Measurements from ENCODE around the gene EML6. TPM values are rescaled to one million over a fixed set of nuclear protein-coding genes. Genes with fewer than 3 reads are reported as not detected.
A peak's percentile ranks its signal among the peaks of the same experiment; 100 is the strongest.

Gene EML6
- total RNA-seq, 1 experiment from 2014 or later, result 0.95 TPM

DNA sequence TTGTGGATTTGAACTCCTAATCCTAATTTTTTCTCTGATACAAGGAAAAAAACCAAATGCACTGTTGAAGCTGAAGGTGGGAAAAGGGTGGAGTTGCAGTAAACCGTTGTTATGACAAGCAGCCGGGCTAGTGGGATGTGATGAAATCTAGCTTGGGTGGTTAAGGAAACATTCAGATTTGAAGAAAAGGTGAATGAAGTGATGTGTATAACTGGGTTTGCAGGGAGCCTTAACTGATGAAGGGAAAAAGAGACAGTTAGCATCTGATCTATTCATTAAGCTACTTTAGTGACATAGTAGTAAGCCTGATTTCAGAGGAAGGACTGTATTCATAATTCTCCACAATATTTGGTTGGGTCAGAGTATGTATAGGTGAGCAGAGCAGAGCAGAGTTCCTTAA, 3.5 kb downstream of the EML6 start:
- in situ Hi-C loops (cut with HindIII; ENCODE audit: low pct_unique_long_range_greater_than_20kb, low sequenced_read_pairs), result no loop called here
- no peak for DNase-seq (ENCODE audit: low read depth, low spot score)

DNA sequence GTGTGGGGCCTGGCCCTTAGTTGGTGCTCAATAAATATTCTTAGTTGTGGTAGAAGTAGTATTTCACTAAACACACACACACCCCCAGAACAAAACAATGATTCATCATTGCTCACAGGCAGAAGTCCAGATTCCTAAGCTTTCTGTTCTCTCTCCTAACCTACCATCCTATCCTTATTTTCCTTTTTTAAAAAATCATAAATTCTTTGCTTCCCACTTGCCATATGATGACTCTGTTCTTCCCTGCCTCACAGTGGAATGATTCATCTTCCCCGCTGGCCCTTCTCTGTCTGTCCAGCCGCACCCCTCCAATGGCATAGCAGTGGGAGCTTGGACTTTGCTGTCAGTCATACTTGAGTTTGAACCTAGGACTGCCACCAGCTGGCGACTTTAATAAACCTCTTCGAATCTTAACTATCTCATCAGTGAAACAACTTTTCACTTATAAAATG, 5.2 kb downstream of the EML6 start:
- in situ Hi-C loops (cut with HindIII; ENCODE audit: low pct_unique_long_range_greater_than_20kb, low sequenced_read_pairs), result no loop called here
- DNase-seq (ENCODE audit: low read depth, low spot score), result peak; percentile 11

DNA sequence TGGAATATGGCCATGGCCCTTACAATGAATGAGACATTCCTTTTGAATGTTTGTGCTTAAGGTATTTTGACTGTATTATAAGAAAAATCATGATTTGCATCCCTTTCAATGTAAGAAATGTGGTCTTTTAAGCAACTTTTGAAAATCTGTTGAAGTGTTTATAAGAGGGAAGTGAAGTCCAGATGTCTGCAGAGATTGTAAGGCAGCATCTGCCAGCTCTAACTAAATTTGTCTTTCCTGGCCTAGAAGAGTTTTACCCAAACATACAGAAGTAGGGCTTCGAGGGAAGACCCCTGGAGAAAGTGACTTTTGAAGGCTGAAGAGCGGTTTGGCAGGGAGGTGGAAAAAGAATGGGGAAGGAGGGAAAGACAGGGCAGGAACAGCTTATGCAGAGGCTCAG, 12.2 kb downstream of the EML6 start:
- in situ Hi-C loops (cut with HindIII; ENCODE audit: low pct_unique_long_range_greater_than_20kb, low sequenced_read_pairs), result no loop called here
- DNase-seq (ENCODE audit: low read depth, low spot score), result no peak

DNA sequence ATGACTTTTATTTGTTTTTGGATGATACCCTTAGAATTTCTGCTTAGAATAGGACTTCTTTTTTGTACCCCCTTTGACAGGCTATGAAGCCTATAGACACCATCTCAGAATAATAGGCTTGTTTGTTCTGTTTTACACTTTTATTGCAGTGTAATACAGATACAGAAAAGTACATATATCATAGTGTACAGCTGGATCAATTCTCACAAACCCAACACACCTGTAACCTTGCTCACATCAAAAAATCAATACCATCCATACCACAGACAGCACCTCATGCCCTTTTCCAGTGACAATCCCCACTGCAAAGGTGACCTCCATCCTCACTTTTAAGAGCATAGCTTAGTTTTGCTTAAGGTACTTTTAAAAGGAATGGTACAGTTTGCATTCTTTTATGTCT, 14.8 kb downstream of the EML6 start:
- DNase-seq (ENCODE audit: low read depth, low spot score), result no peak
- in situ Hi-C loops (cut with HindIII; ENCODE audit: low pct_unique_long_range_greater_than_20kb, low sequenced_read_pairs), result no loop called here

DNA sequence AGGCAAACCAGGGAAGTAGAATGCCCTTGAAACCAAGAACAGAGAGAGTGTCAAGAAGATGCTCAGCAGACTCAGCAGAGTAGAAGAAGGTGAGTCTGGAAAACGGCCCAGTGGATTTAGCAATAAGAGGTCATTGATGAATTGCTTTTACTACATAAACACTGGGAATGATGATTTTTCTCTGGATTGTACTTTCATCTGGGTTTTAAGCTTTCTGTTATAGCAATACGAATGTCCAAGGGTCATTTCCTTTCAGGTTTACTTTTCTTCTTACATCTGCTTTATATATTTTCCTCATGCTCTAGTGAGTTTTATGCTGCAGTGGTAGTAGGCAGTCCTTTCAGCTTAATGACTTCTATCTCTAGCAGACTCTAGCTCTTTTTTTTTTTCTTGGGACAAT, 16.9 kb downstream of the EML6 start:
- no peak for DNase-seq (ENCODE audit: low read depth, low spot score)
- in situ Hi-C loops (cut with HindIII; ENCODE audit: low pct_unique_long_range_greater_than_20kb, low sequenced_read_pairs), result no loop called here

DNA sequence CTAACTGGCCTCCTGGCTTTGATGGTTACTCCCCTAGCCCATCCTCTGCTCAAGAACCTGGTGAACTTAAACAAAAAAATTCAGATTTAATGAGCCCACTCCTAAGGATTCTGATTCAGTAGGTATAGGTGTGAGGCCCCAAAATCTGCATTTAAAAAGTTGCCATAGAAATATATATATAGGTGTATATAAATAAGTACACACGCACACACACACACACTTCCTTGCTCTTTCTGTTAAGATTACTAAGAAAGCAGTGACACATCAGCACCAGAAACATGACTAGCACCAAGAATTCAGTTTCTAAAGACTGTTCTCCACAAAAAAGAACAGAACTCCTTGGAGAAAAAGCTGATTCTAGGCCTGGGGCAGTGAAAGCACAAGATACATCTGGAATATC, 17.8 kb downstream of the EML6 start:
- in situ Hi-C loops (cut with HindIII; ENCODE audit: low pct_unique_long_range_greater_than_20kb, low sequenced_read_pairs), result no loop called here
- no peak for DNase-seq (ENCODE audit: low read depth, low spot score)

DNA sequence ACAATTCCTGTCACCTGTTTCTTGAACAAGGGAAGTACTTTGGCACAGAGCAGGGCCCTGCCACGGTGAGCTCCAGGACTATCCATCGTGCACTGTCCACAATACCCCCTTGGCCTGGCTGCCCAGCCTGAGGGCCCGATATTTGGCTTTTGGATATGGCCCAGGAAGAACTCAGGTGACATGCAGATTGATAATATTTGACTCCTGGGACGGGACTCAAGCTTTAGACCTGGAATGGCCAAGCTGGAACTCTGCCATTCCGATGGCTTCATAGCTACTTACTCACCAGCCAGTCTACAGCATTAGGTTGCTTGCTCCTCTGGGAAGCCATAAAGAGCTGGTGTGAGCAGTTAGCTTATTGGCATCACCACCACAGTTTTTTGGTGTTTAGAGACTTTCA, 26.6 kb downstream of the EML6 start:
- DNase-seq (ENCODE audit: low read depth, low spot score), result no peak
- in situ Hi-C loops (cut with HindIII; ENCODE audit: low pct_unique_long_range_greater_than_20kb, low sequenced_read_pairs), result no loop called here

DNA sequence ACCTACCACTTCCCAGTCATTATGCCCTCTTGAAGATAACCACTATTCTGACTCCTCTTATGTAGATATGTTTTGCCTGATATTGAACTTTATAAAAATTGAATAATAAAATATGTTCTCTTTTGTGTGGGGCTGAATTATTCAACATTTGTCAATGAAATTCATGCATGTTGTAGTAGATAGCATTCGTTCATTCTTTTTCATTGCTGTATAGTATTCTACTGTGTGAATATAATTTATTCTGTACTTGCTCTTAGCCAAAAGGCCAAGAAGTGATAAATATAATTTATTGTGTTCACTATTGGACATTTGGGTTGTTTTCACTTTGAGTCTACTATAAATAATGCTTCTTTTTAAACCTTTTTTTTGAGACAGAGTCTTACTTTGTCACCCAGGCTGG, 29.0 kb downstream of the EML6 start:
- DNase-seq (ENCODE audit: low read depth, low spot score), result no peak
- in situ Hi-C loops (cut with HindIII; ENCODE audit: low pct_unique_long_range_greater_than_20kb, low sequenced_read_pairs), result no loop called here

DNA sequence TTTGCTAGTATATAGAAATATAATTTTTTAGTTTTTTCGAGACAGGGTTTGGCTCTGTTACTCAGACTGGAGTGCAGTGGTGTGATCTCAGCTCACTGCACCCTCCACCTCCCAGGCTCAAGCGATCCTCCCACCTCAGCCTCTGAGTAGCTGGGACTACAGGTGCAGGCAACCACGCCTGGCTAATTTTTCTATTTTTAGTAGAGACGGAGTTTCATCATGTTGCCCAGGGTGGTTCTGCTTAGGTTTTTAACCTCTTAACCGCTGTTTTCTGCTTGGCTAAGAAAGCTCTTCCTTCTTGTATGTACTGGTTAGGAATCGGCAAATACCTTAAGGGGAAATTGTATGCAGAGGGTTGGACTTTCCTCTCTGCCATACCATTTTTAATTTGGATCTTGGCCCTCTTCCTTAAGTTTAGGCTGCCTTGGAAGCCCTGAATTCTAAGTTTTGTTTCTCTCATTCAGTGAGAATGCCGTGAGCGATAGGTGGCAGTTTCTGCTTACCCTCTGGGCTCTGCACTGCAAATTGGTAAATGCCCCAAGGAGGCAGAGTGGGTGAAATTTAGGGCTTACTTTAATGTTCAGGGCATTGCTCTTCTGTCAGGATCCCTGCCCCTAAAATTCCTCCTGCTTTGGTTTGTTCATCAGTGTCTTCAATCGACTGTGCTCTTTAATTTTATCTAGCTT, 32.3 kb downstream of the EML6 start:
- no peak for DNase-seq (ENCODE audit: low read depth, low spot score)
- in situ Hi-C loops (cut with HindIII; ENCODE audit: low pct_unique_long_range_greater_than_20kb, low sequenced_read_pairs), result no loop called here

DNA sequence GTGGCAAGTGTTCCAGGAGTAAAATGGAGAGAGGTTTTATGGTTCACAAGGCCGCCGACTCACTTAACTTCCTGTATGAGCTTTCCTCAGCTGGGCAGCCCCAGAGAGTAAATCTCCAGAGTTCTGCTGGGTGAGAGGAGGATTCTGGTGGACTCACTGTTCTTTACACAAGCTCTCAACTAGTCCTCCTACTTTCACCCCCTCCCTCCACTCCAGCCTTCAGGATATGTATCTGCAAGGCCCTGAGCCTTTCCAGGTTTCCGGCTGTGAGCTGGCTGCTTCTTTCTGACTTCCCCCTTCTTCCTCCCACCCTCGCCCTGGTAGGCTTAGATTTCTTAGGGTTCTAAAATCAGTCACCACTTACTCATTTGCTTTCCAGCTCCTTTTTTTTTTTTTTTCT, 34.0 kb downstream of the EML6 start:
- in situ Hi-C loops (cut with HindIII; ENCODE audit: low pct_unique_long_range_greater_than_20kb, low sequenced_read_pairs), result no loop called here
- no peak for DNase-seq (ENCODE audit: low read depth, low spot score)

DNA sequence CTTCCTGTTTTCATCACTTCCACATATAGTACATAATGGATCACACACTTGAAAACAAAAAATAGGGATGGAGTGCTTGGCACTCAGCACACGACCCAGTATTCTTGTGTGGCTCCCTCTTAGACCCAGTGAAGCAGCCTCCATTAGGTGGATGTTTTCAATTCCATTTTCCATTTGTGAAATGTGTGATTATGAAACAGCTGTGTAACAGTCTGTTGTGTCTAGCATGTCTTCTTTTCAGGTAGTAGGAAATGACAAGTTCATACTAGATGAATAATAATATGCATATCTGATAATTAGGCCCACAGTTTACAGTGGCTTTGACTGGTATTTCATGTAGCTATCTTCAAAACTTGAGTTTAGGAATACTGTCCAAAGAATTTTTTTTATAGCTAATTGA, 35.5 kb downstream of the EML6 start:
- no peak for DNase-seq (ENCODE audit: low read depth, low spot score)
- in situ Hi-C loops (cut with HindIII; ENCODE audit: low pct_unique_long_range_greater_than_20kb, low sequenced_read_pairs), result no loop called here

DNA sequence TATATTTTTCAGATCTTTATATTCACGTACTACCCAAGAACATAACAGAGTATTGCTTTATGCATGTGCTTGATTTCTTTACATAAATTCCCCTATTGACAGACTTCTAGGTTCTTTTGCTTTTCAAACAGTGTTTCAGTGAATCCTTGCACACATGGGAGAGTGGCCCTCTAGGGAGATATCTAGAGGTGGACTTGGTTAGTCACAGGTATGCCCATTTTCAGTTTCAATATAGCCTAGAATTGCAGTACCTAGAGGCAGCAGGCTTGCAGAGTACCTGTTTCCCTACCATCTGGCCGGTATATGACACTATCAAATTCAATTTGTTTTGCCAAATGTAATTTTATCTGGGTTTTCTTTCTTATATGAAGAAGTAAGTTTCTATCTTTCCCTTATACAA, 36.8 kb downstream of the EML6 start:
- no peak for DNase-seq (ENCODE audit: low read depth, low spot score)
- in situ Hi-C loops (cut with HindIII; ENCODE audit: low pct_unique_long_range_greater_than_20kb, low sequenced_read_pairs), result no loop called here

DNA sequence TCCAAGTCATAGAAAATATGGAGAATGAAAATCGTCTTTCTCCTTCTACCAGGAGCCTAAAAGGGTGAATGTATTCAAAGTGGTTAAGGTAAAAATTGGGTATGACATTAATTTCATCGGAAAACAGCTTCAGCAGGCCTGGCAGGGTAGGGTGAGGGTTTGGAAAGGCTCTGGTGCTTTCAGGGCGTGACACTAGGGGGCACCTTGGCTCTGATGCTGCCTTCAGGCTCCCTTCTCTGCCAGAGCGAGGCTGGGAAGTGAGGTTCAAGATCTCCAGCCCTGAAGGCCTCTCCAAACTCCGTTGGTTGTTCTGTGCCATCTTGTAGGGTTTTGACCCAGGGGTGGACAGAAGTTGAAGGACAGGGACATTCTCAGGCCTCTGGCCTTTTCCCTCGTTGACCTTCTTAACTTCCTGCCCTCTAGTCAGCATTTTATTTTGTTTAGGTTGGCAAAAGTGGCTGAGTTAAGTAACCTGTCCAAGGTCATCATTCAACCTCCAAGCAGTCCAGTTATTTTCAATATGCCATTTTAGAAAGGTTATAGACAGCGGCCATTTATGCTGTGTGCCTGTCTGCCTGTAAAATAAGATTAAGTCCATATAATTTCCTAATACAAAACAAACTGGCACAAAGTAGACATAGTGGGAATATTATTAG, 40.3 kb downstream of the EML6 start:
- in situ Hi-C loops (cut with HindIII; ENCODE audit: low pct_unique_long_range_greater_than_20kb, low sequenced_read_pairs), result no loop called here
- DNase-seq (ENCODE audit: low read depth, low spot score), result peak; percentile 70

DNA sequence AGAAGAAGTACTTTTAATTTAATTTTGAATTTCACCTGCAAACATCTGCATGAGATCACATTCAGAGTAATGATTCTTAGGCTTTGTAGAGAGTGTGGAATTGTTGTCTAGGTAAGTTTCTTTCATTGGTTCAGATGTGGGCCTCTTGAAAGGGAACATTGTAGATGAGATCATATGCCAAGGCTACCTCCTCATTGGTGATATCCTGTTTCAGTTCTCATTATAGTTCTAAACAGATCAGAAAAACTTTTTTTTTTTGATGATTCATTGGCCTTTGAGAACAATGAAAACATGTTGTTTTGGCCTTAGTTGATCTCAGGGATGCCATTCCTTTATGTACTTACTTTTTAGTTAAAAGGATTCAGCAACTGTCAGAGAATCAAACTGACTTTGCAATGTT, 44.5 kb downstream of the EML6 start:
- peak; percentile 10 for DNase-seq (ENCODE audit: low read depth, low spot score)
- in situ Hi-C loops (cut with HindIII; ENCODE audit: low pct_unique_long_range_greater_than_20kb, low sequenced_read_pairs), result no loop called here

DNA sequence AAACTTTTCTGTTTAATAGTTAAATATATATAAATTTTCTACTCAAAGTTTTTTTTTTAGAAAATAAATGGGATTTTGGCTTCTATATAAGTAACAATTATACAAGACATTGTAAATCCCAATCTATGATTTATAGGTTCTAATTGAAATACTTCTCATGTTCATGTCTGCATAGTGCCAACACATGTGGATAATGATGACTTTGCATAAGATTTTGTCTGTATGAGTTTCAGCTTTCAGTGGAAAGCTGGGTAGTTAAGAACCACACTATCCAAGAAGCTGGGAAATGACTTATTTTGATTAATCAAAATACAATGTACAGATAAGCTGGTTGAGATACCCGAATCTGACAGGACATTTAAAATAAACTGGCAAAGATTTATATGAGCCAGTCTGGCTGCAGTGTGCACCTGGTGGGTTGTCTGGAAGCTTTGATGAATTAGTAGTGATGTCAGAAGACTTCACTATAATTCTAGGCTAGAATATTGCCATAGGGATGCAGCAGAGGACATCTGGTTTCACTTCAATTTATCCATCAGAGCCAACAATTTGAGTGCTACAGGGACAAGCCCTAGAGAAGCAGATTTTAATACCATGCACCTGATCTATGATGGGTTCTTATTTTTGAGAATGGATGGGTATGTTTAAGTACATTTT, 45.4 kb downstream of the EML6 start:
- in situ Hi-C loops (cut with HindIII; ENCODE audit: low pct_unique_long_range_greater_than_20kb, low sequenced_read_pairs), result no loop called here
- no peak for DNase-seq (ENCODE audit: low read depth, low spot score)

DNA sequence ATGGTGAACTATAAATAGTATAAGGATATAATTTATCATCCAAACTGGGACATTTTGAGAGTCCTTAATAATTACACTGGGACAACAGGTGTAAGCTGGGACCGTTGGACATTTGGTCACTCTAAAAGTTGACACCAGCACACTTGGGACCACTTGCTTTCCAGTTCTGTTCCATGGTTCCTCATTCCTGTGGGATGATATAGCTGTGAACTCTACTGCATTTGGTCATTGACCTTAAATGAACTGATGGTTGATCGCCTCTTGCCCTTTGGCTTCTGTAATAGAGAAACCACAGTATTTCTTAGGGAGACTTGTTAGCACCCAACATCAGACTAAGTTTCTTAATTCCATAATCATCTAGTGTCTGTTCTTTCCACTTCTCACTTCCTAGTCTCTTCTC, 46.7 kb downstream of the EML6 start:
- DNase-seq (ENCODE audit: low read depth, low spot score), result no peak
- in situ Hi-C loops (cut with HindIII; ENCODE audit: low pct_unique_long_range_greater_than_20kb, low sequenced_read_pairs), result no loop called here

DNA sequence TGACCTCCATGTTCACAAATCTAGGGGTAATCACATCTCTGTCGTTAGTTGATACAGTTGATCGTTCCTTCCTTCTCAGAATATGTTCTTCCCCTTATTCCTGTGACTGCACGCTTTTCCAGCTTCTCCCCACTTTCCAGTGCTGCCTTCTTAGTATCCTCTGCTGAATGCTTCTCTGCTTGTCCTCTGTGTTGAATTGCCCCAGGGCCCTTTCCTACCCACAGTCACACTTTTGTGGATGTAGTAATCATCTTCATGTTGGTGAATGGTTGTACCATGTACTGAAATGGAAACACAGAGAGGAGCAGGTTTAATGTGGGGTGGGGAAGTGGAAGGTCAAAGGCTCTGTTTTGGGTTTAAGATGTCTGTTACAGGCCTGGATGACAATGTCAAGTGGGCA, 47.2 kb downstream of the EML6 start:
- in situ Hi-C loops (cut with HindIII; ENCODE audit: low pct_unique_long_range_greater_than_20kb, low sequenced_read_pairs), result no loop called here
- DNase-seq (ENCODE audit: low read depth, low spot score), result no peak

DNA sequence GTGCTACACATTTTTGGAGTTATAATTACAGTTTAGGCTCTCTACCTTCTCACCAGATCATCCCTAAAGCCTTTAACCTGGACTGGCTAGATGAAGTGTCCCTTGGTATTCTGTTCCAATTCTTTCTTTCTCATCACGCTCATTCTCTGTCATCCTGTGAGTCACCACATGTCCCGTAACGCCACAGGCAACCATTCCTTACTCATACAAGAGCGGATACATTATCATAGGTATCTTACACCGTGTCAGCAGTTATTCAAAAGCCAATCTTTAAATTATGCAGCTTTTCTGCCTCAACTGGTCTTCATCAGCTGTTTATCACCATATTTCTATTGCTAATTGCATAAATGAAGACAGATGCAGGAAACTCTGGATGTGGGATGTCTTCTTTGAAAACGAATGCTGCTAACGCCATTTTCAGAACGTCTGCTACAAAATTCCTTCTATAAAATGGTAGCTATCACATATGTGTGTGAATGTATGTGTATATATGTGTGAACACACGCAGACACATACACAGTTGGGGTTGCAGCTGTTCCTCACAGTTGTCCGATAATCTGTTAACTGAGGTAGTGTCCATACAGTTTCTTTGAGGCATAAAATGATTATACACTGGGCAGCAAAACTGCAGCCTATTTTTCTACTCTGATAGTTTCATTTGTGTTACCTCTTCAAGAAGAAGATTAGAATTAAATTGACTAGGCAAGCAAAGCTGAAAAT, 47.9 kb downstream of the EML6 start:
- in situ Hi-C loops (cut with HindIII; ENCODE audit: low pct_unique_long_range_greater_than_20kb, low sequenced_read_pairs), result no loop called here
- no peak for DNase-seq (ENCODE audit: low read depth, low spot score)

All from SK-MEL-5 (cell line).